ENCODE results near the gene FYN. TPM values are rescaled to one million over a fixed set of nuclear protein-coding genes. Genes with fewer than 3 reads are reported as not detected.

Gene FYN
- total RNA-seq, 4 donors from 2014 or later: 56.3 to 96.4 (median 81.8) TPM

DNA sequence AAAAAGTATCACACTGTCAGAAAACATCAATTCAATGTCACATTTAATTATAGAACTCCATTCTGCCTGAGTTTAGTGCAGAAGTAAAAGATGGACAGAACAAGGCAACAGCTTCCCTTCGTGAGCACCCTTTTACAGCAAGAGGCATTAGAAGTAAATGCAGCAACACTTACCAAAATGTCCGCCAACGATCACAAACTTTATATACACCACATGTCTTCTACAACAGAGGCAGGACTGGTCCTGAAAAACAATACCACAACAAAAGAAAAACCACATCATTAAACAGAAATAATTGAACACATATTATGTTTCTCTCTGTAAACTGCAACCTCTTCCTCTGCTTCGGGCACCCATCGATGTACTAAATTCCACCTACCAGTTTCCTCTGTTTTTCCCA is 92.9 kb downstream of the FYN start:
- H3K4me3 ChIP-seq (ENCODE audit: low read depth, poor library complexity, severe bottlenecking): no peak overlapping the region
- intact Hi-C loops (cut with DNase I; ENCODE audit: low total_unique reads): no loop called here
- TF ChIP-seq POLR2A (IDR thresholded peaks at IDR 0.05): no peak
- no peak for TF ChIP-seq CTCF (IDR thresholded peaks at IDR 0.05)
- no peak for DNase-seq (ENCODE audit: low spot score in 2 of 2)
- WGBS, 2 donors: 68 to 84% methylated on average over 5 of the region's 5 CpGs

GRCh38 chr6:111779660-111780059 is 93.6 kb downstream of the FYN start:
- intact Hi-C loops (cut with DNase I; ENCODE audit: low total_unique reads): no loop called here
- TF ChIP-seq CTCF (IDR thresholded peaks at IDR 0.05) (no peak), POLR2A (IDR thresholded peaks at IDR 0.05) (no peak)

DNA sequence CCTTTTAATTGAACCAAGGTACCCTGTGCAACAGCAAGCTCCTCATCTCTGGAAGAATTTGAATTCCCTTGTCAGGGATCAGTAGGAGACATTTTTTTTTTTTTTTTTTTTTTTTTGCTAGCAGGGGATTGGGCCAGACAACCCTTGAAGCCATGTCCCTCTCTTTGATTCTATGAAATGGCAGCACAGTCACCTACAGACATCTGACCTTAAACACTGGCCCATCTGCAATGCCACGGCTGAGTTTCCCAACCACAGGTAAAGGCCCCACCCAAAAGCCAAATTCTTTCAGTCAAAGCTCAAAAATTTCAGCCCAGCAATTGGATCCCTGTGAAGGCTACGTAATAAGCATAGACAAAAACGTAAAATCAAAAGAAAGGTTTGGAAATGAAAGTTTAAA is 94.2 kb downstream of the FYN start:
- WGBS, 2 donors: 90 to 92% methylated on average over 3 of the region's 3 CpGs
- H3K4me3 ChIP-seq (ENCODE audit: low read depth, poor library complexity, severe bottlenecking): no peak overlapping the region
- no peak for DNase-seq (ENCODE audit: low spot score in 2 of 2)
- TF ChIP-seq CTCF (IDR thresholded peaks at IDR 0.05) (no peak), POLR2A (IDR thresholded peaks at IDR 0.05) (no peak)
- intact Hi-C loops (cut with DNase I; ENCODE audit: low total_unique reads): no loop called here

More at GRCh38 chr6:111779660-111780059, 93.6 kb downstream of the FYN start:
- 95 to 100% methylated on average over 2 of the region's 2 CpGs for WGBS, 2 donors
- no peak overlapping the region for H3K4me3 ChIP-seq (ENCODE audit: low read depth, poor library complexity, severe bottlenecking)
- no peak for DNase-seq (ENCODE audit: low spot score in 2 of 2)

- no peak for DNase-seq (ENCODE audit: low spot score in 2 of 2)
- H3K4me3 ChIP-seq (ENCODE audit: low read depth, poor library complexity, severe bottlenecking): no peak overlapping the region
- intact Hi-C loops (cut with DNase I; ENCODE audit: low total_unique reads): no loop called here
- TF ChIP-seq POLR2A (IDR thresholded peaks at IDR 0.05) (no peak), CTCF (IDR thresholded peaks at IDR 0.05) (no peak)
- 79 to 85% methylated on average over 6 of the region's 6 CpGs for WGBS, 2 donors
These were observed 95.9 kb downstream of the FYN start for GRCh38 chr6:111777357-111777756.

- WGBS, 2 donors: 51 to 62% methylated on average over 8 of the region's 8 CpGs
- no peak overlapping the region for H3K4me3 ChIP-seq (ENCODE audit: low read depth, poor library complexity, severe bottlenecking)
- no peak for DNase-seq (ENCODE audit: low spot score in 2 of 2)
- no peak for TF ChIP-seq CTCF (IDR thresholded peaks at IDR 0.05)
- TF ChIP-seq POLR2A (IDR thresholded peaks at IDR 0.05): no peak
- intact Hi-C loops (cut with DNase I; ENCODE audit: low total_unique reads): no loop called here
These were observed 96.7 kb downstream of the FYN start for GRCh38 chr6:111776236-111777221.
